ENCODE data around the gene OR2AK2. TPM values are rescaled to one million over a fixed set of nuclear protein-coding genes. Genes with fewer than 3 reads are reported as not detected.

The OR2AK2 gene
- total and polyA plus RNA-seq, 2 experiments from 2014 or later, result 0.35 TPM; not detected in 1

- DNase-seq (ENCODE audit: low spot score), result no peak
- no peaks in the 10 kb centered on the region for H3F3A ChIP-seq (replicated peaks; ENCODE audit: low read depth)
- no peaks in the 10 kb centered on the region for H3K36me3 ChIP-seq (ENCODE audit: insufficient read depth)
- H3K9me2 ChIP-seq (ENCODE audit: insufficient read depth), result no peaks in the 10 kb centered on the region
- no peak overlapping the region for H3K4me3 ChIP-seq
- no peaks in the 10 kb centered on the region for H3K27me3 ChIP-seq (ENCODE audit: insufficient read depth)
- Mint-ChIP-seq H3K4me1 (no peaks in the 10 kb centered on the region), H3K4me3 (no peak overlapping the region), H3K36me3 (ENCODE audit: low read depth) (peaks cover 18% of the 10 kb centered on the region), H3K27ac (no peak overlapping the region), H3K9me3 (peaks cover 76% of the 10 kb centered on the region), H3K27me3 (ENCODE audit: insufficient read depth, low read depth, poor library complexity) (no peaks in the 10 kb centered on the region)
- H3K4me2 ChIP-seq, result no peak overlapping the region
- TF ChIP-seq ZNF114 (CRISPR knock-in tag; IDR thresholded peaks at IDR 0.05) (no peak), JUNB (IDR thresholded peaks at IDR 0.05; ENCODE audit: unreplicated experiment) (no peak), CREB1 (CRISPR knock-in tag; IDR thresholded peaks at IDR 0.05; ENCODE audit: low read depth) (no peak), EZH2 (IDR thresholded peaks at IDR 0.05; ENCODE audit: low read depth, unreplicated experiment) (no peak), ETS1 (IDR thresholded peaks at IDR 0.05) (no peak), EZH2phosphoT487 (IDR thresholded peaks at IDR 0.05; ENCODE audit: unreplicated experiment) (no peak), ZNF331 (CRISPR knock-in tag; IDR thresholded peaks at IDR 0.05; ENCODE audit: low read depth) (no peak), STAT1 (IDR thresholded peaks at IDR 0.05; ENCODE audit: unreplicated experiment) (no peak), CTCF (conservative IDR thresholded peaks at IDR 0.05; ENCODE audit: low read depth in 2 of 2) (no peak), NANOG (IDR thresholded peaks at IDR 0.05; ENCODE audit: borderline replicate concordance) (no peak), POLR2AphosphoS5 (IDR thresholded peaks at IDR 0.05; ENCODE audit: low read depth) (no peak)
- TF ChIP-seq, protein P1, sequence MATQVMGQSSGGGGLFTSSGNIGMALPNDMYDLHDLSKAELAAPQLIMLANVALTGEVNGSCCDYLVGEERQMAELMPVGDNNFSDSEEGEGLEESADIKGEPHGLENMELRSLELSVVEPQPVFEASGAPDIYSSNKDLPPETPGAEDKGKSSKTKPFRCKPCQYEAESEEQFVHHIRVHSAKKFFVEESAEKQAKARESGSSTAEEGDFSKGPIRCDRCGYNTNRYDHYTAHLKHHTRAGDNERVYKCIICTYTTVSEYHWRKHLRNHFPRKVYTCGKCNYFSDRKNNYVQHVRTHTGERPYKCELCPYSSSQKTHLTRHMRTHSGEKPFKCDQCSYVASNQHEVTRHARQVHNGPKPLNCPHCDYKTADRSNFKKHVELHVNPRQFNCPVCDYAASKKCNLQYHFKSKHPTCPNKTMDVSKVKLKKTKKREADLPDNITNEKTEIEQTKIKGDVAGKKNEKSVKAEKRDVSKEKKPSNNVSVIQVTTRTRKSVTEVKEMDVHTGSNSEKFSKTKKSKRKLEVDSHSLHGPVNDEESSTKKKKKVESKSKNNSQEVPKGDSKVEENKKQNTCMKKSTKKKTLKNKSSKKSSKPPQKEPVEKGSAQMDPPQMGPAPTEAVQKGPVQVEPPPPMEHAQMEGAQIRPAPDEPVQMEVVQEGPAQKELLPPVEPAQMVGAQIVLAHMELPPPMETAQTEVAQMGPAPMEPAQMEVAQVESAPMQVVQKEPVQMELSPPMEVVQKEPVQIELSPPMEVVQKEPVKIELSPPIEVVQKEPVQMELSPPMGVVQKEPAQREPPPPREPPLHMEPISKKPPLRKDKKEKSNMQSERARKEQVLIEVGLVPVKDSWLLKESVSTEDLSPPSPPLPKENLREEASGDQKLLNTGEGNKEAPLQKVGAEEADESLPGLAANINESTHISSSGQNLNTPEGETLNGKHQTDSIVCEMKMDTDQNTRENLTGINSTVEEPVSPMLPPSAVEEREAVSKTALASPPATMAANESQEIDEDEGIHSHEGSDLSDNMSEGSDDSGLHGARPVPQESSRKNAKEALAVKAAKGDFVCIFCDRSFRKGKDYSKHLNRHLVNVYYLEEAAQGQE (IDR thresholded peaks at IDR 0.05; ENCODE audit: unreplicated experiment), result no peak
- TF ChIP-seq, protein P2, sequence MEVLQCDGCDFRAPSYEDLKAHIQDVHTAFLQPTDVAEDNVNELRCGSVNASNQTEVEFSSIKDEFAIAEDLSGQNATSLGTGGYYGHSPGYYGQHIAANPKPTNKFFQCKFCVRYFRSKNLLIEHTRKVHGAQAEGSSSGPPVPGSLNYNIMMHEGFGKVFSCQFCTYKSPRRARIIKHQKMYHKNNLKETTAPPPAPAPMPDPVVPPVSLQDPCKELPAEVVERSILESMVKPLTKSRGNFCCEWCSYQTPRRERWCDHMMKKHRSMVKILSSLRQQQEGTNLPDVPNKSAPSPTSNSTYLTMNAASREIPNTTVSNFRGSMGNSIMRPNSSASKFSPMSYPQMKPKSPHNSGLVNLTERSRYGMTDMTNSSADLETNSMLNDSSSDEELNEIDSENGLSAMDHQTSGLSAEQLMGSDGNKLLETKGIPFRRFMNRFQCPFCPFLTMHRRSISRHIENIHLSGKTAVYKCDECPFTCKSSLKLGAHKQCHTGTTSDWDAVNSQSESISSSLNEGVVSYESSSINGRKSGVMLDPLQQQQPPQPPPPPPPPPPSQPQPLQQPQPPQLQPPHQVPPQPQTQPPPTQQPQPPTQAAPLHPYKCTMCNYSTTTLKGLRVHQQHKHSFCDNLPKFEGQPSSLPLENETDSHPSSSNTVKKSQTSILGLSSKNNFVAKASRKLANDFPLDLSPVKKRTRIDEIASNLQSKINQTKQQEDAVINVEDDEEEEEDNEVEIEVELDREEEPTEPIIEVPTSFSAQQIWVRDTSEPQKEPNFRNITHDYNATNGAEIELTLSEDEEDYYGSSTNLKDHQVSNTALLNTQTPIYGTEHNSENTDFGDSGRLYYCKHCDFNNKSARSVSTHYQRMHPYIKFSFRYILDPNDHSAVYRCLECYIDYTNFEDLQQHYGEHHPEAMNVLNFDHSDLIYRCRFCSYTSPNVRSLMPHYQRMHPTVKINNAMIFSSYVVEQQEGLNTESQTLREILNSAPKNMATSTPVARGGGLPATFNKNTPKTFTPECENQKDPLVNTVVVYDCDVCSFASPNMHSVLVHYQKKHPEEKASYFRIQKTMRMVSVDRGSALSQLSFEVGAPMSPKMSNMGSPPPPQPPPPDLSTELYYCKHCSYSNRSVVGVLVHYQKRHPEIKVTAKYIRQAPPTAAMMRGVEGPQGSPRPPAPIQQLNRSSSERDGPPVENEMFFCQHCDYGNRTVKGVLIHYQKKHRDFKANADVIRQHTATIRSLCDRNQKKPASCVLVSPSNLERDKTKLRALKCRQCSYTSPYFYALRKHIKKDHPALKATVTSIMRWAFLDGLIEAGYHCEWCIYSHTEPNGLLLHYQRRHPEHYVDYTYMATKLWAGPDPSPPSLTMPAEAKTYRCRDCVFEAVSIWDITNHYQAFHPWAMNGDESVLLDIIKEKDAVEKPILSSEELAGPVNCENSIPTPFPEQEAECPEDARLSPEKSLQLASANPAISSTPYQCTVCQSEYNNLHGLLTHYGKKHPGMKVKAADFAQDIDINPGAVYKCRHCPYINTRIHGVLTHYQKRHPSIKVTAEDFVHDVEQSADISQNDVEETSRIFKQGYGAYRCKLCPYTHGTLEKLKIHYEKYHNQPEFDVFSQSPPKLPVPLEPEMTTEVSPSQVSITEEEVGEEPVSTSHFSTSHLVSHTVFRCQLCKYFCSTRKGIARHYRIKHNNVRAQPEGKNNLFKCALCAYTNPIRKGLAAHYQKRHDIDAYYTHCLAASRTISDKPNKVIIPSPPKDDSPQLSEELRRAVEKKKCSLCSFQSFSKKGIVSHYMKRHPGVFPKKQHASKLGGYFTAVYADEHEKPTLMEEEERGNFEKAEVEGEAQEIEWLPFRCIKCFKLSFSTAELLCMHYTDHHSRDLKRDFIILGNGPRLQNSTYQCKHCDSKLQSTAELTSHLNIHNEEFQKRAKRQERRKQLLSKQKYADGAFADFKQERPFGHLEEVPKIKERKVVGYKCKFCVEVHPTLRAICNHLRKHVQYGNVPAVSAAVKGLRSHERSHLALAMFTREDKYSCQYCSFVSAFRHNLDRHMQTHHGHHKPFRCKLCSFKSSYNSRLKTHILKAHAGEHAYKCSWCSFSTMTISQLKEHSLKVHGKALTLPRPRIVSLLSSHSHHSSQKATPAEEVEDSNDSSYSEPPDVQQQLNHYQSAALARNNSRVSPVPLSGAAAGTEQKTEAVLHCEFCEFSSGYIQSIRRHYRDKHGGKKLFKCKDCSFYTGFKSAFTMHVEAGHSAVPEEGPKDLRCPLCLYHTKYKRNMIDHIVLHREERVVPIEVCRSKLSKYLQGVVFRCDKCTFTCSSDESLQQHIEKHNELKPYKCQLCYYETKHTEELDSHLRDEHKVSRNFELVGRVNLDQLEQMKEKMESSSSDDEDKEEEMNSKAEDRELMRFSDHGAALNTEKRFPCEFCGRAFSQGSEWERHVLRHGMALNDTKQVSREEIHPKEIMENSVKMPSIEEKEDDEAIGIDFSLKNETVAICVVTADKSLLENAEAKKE (CRISPR knock-in tag; IDR thresholded peaks at IDR 0.05), result no peak
- no peak overlapping the region for H2AFZ ChIP-seq
- no peaks in the 10 kb centered on the region for H3K79me2 ChIP-seq (replicated peaks; ENCODE audit: insufficient read depth)
- no peak for ATAC-seq
- H4K20me1 ChIP-seq (replicated peaks; ENCODE audit: insufficient read depth), result no peaks in the 10 kb centered on the region
- no peak overlapping the region for H3K27ac ChIP-seq (ENCODE audit: low read depth)
- H3K4me1 ChIP-seq (ENCODE audit: insufficient read depth), result no peaks in the 10 kb centered on the region
Observed at GRCh38 chr1:247961791-247962190, 3.2 kb upstream of the OR2AK2 start.
